Measurements from ENCODE around the gene NPHS2. TPM values are rescaled to one million over a fixed set of nuclear protein-coding genes. Genes with fewer than 3 reads are reported as not detected.

The NPHS2 gene
- total RNA-seq, 1 donor from 2014 or later = not detected

DNA sequence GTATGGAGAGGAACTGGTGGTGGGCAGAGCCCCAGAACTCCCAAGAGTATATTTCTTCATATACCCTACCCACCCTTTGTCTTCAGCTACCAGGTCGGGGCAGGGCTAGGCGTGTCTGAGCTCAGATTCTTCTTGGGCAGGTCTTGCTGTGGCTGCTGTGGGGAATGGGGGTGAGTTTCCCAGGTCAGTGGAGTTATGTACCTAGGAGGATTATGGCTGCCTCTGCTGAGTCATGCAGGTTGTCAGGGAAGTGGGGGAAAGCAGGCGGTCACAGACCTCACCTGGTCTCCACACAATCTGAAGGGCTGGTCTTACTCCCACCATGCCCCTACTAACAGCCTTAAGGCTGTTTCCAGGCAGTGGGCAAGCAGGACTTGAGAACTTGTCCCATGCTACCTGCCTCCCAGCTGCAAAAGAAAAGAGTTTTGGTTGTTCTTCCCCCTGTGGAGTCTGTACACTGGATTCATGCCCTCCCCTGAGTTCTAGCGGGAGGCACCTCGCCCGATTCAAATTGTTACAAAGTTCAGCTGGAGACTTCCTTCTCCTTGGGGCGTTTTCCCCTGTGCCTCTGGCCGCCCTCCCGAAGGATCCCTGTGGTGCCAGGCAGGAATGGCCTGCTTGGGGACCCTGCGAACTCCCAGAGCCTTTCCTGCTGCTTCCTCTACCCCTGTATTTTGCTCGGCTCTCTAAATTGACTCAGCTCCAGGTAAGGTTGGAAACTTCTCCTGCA, 58.6 kb downstream of the NPHS2 start:
- TF ChIP-seq CTCF (IDR thresholded peaks at IDR 0.05) = no peak
- Mint-ChIP-seq H3K9me3 (ENCODE audit: unreplicated experiment) (peaks cover 11% of the 10 kb centered on the region), H3K27ac (ENCODE audit: unreplicated experiment) (no peak overlapping the region), H3K36me3 (ENCODE audit: unreplicated experiment) (no peaks in the 10 kb centered on the region), H3K27me3 (ENCODE audit: unreplicated experiment) (peaks cover 11% of the 10 kb centered on the region), H3K4me3 (ENCODE audit: unreplicated experiment) (no peak overlapping the region), H3K4me1 (ENCODE audit: unreplicated experiment) (no peaks in the 10 kb centered on the region)
- no peak for DNase-seq (ENCODE audit: extremely low spot score, unreplicated experiment)

- no peak for TF ChIP-seq CTCF (IDR thresholded peaks at IDR 0.05)
Observed at GRCh38 chr1:179510038-179510437, 65.7 kb downstream of the NPHS2 start.

GRCh38 chr1:179509384-179509783, 66.4 kb downstream of the NPHS2 start:
- Mint-ChIP-seq H3K27me3 (ENCODE audit: unreplicated experiment) (peaks cover 10% of the 10 kb centered on the region), H3K9me3 (ENCODE audit: unreplicated experiment) (peaks cover 3% of the 10 kb centered on the region), H3K36me3 (ENCODE audit: unreplicated experiment) (no peaks in the 10 kb centered on the region), H3K4me3 (ENCODE audit: unreplicated experiment) (no peak overlapping the region), H3K27ac (ENCODE audit: unreplicated experiment) (no peak overlapping the region), H3K4me1 (ENCODE audit: unreplicated experiment) (no peaks in the 10 kb centered on the region)
- DNase-seq (ENCODE audit: extremely low spot score, unreplicated experiment) = no peak
- no peak for TF ChIP-seq CTCF (IDR thresholded peaks at IDR 0.05)

More at GRCh38 chr1:179510038-179510437, 65.7 kb downstream of the NPHS2 start:
- Mint-ChIP-seq H3K4me1 (ENCODE audit: unreplicated experiment) (no peaks in the 10 kb centered on the region), H3K9me3 (ENCODE audit: unreplicated experiment) (peaks cover 3% of the 10 kb centered on the region), H3K36me3 (ENCODE audit: unreplicated experiment) (no peaks in the 10 kb centered on the region), H3K27ac (ENCODE audit: unreplicated experiment) (no peak overlapping the region), H3K27me3 (ENCODE audit: unreplicated experiment) (peaks cover 10% of the 10 kb centered on the region), H3K4me3 (ENCODE audit: unreplicated experiment) (no peak overlapping the region)
- no peak for DNase-seq (ENCODE audit: extremely low spot score, unreplicated experiment)

DNA sequence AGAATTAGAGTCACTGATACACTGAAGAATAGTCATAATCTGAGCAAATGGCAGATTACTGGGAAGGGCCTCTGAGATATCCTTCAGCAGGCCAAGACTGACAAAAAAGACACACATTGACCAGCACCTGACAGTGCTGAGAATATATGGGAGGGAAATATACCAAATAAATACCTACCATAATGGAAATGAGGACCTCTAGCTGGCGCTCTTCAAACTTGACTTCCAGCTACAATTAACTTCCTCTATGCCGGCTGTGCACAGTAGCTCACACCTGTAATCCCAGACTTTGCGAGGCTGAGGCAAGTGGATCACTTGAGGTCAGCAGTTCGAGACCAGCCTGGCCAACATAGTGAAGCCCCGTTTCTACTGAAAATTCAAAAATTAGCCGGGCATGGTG, 69.5 kb downstream of the NPHS2 start:
- Mint-ChIP-seq H3K9me3 (ENCODE audit: unreplicated experiment) (no peaks in the 10 kb centered on the region), H3K27me3 (ENCODE audit: unreplicated experiment) (peaks cover 5% of the 10 kb centered on the region), H3K4me1 (ENCODE audit: unreplicated experiment) (no peaks in the 10 kb centered on the region), H3K4me3 (ENCODE audit: unreplicated experiment) (no peak overlapping the region), H3K36me3 (ENCODE audit: unreplicated experiment) (no peaks in the 10 kb centered on the region), H3K27ac (ENCODE audit: unreplicated experiment) (no peak overlapping the region)
- no peak for DNase-seq (ENCODE audit: extremely low spot score, unreplicated experiment)
- no peak for TF ChIP-seq CTCF (IDR thresholded peaks at IDR 0.05)

Other genes starting within 250 kb of the NPHS2 start
- 0.39 and 0.70 TPM in 2 replicates for gene AXDND1, start 210.0 kb downstream of the NPHS2 start, total RNA-seq
- not detected in 2 replicates for gene TDRD5, start 15.9 kb upstream of the NPHS2 start, total RNA-seq
- not detected in 2 replicates for gene FAM163A, start 167.3 kb upstream of the NPHS2 start, total RNA-seq